ENCODE data around the gene CXCR2.
"Not testable (repeated sequence)": the region's sequence is repeated elsewhere in the genome, so short reads cannot be mapped to it uniquely, and the experiment has no call there.

Gene CXCR2

GRCh38 chr2:218125626-218126080, at the start of gene CXCR2:
CXCR2 (plus strand) TSS chr2:218126028; CDS start chr2:218134802, 8,774 bp downstream.
- no peak for DNase-seq (ENCODE audit: low read depth in 2 of 2)

GRCh38 chr2:218077464-218078216, 48.2 kb upstream of the CXCR2 start:
- DNase-seq (ENCODE audit: low read depth in 2 of 2): no peak

GRCh38 chr2:218079943-218080913, 45.6 kb upstream of the CXCR2 start:
- no peak for DNase-seq (ENCODE audit: low read depth in 2 of 2)

GRCh38 chr2:218081063-218081462, 44.8 kb upstream of the CXCR2 start:
- no peak for DNase-seq (ENCODE audit: low read depth in 2 of 2)

GRCh38 chr2:218081695-218082094, 44.1 kb upstream of the CXCR2 start:
- DNase-seq (ENCODE audit: low read depth in 2 of 2): no peak

- DNase-seq (ENCODE audit: low read depth in 2 of 2): no peak
Observed at GRCh38 chr2:218082586-218083351, 43.1 kb upstream of the CXCR2 start.

- no peak for DNase-seq (ENCODE audit: low read depth in 2 of 2)
Observed at GRCh38 chr2:218083352-218083676, 42.5 kb upstream of the CXCR2 start.

- no peak for DNase-seq (ENCODE audit: low read depth in 2 of 2)
Observed at GRCh38 chr2:218086478-218086877, 39.4 kb upstream of the CXCR2 start.

GRCh38 chr2:218089259-218089658, 36.6 kb upstream of the CXCR2 start:
- no peak for DNase-seq (ENCODE audit: low read depth in 2 of 2)

- no peak for DNase-seq (ENCODE audit: low read depth in 2 of 2)
Observed at GRCh38 chr2:218091746-218092145, 34.1 kb upstream of the CXCR2 start.

- DNase-seq (ENCODE audit: low read depth in 2 of 2): no peak
Observed at GRCh38 chr2:218093879-218094278, 31.9 kb upstream of the CXCR2 start.

- no peak for DNase-seq (ENCODE audit: low read depth in 2 of 2)
Observed at GRCh38 chr2:218095853-218096252, 30.0 kb upstream of the CXCR2 start.

- no peak for DNase-seq (ENCODE audit: low read depth in 2 of 2)
Observed at GRCh38 chr2:218097975-218098374, 27.9 kb upstream of the CXCR2 start.

GRCh38 chr2:218108834-218109233, 17.0 kb upstream of the CXCR2 start:
- DNase-seq (ENCODE audit: low read depth in 2 of 2): not testable (repeated sequence)

GRCh38 chr2:218121789-218122188, 4.0 kb upstream of the CXCR2 start:
- not testable (repeated sequence) for DNase-seq (ENCODE audit: low read depth in 2 of 2)

GRCh38 chr2:218122286-218122685, 3.5 kb upstream of the CXCR2 start:
- not testable (repeated sequence) for DNase-seq (ENCODE audit: low read depth in 2 of 2)

- no peak for DNase-seq (ENCODE audit: low read depth in 2 of 2)
Observed at GRCh38 chr2:218123986-218124385, 1.8 kb upstream of the CXCR2 start.

- no peak for DNase-seq (ENCODE audit: low read depth in 2 of 2)
Observed at GRCh38 chr2:218125095-218125494, 733 bp upstream of the CXCR2 start.

GRCh38 chr2:218127929-218128455, 2.2 kb downstream of the CXCR2 start:
- DNase-seq (ENCODE audit: low read depth in 2 of 2): no peak

GRCh38 chr2:218128781-218129457, 3.1 kb downstream of the CXCR2 start:
- no peak for DNase-seq (ENCODE audit: low read depth in 2 of 2)
